Activated CD4-positive, alpha-beta T cell treated with anti-CD3 and anti-CD28 coated beads for 1 hour (primary cell): Measurements from ENCODE around the gene IL19.
"Not testable (repeated sequence)": the region's sequence is repeated elsewhere in the genome, so short reads cannot be mapped to it uniquely, and the experiment has no call there.

ENCODE experiments used
- DNase-seq: peaks from one replicate; pipeline ENCODE4 v3.0.0-alpha.2; 2020

Gene IL19

GRCh38 chr1:206741142-206741701 lies 29.4 kb upstream of the IL19 start:
- no peak for DNase-seq

GRCh38 chr1:206742719-206743383 lies 27.7 kb upstream of the IL19 start:
- no peak for DNase-seq

- DNase-seq: no peak
Measured at GRCh38 chr1:206744683-206745082, 25.9 kb upstream of the IL19 start.

GRCh38 chr1:206745301-206745700 lies 25.3 kb upstream of the IL19 start:
- DNase-seq: no peak

- DNase-seq: no peak
Measured at GRCh38 chr1:206748348-206749030, 22.1 kb upstream of the IL19 start.

- no peak for DNase-seq
Measured at GRCh38 chr1:206751891-206752290, 18.7 kb upstream of the IL19 start.

GRCh38 chr1:206752481-206752880 lies 18.1 kb upstream of the IL19 start:
- DNase-seq: no peak

- no peak for DNase-seq
Measured at GRCh38 chr1:206753141-206753540, 17.4 kb upstream of the IL19 start.

- no peak for DNase-seq
Measured at GRCh38 chr1:206754011-206754410, 16.6 kb upstream of the IL19 start.

- DNase-seq: no peak
Measured at GRCh38 chr1:206757524-206758266, 12.9 kb upstream of the IL19 start.

GRCh38 chr1:206760590-206760989 lies 10.0 kb upstream of the IL19 start:
- no peak for DNase-seq

GRCh38 chr1:206761159-206761768 lies 9.3 kb upstream of the IL19 start:
- no peak for DNase-seq

GRCh38 chr1:206762741-206763364 lies 7.7 kb upstream of the IL19 start:
- not testable (repeated sequence) for DNase-seq

GRCh38 chr1:206765771-206766170 lies 4.8 kb upstream of the IL19 start:
- not testable (repeated sequence) for DNase-seq

- DNase-seq: peak; percentile 55
Measured at GRCh38 chr1:206766251-206766856, 4.2 kb upstream of the IL19 start.

- no peak for DNase-seq
Measured at GRCh38 chr1:206768472-206769303, 1.9 kb upstream of the IL19 start.

GRCh38 chr1:206769304-206769731 lies 1.3 kb upstream of the IL19 start:
- no peak for DNase-seq

- no peak for DNase-seq
Measured at GRCh38 chr1:206771338-206771692, 742 bp downstream of the IL19 start.

GRCh38 chr1:206772243-206772937 lies 1.8 kb downstream of the IL19 start, which contains the start of gene IL10:
IL10 (minus strand) TSS chr1:206772494; CDS start chr1:206772435, 59 bp downstream.
- no peak for DNase-seq

GRCh38 chr1:206774093-206774492 lies 3.5 kb downstream of the IL19 start:
- DNase-seq: no peak

- no peak for DNase-seq
Measured at GRCh38 chr1:206776229-206776628, 5.7 kb downstream of the IL19 start.
